ENCODE data around the gene PTAFR.

PTAFR gene

DNA sequence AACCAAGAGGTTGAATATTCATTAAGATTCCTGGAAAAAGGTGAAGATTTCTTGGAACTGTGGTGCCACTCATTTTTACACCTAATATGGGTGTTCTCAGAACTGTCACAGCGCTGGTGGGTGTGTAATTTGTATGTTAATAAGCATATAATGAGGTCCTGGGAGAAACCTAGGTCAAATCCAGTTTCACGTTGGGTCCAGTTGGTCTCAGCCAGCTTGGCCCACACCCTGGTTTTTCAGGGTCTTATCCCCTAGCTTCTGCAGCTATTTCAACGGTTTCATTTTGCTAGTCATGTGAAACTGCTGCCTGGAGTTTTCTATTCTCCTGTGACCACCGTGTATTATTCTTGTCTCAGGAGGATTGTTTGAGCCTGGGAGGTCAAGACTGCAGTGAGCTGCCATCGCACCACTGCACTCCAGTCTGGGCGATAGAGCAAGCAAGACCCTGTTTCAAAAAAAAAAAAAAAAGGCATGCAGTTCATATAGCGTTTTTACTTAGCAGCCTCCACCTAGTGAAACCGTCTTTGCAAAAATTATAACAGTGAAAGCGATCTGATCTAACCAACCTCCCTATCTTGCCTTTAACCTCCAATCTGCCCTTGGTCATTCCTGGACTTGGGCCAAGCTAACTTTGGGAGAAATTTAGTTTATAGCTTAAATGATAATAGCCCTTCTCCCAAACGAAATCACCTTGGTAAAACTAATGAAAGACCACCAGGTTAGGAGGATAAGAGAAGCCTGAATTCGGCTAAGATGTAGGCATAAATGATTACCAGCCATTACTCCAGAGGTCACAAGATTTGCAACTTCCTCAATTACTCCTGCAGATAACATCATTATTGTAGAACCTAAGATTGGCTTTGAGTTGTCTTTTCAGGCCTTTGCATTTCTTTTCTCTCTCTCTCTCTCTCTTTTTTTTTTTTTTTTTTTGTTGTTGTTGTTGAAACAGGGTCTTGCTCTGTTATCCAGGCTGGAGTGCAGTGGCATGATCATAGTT, 44.0 kb downstream of the PTAFR start:
- Histone ChIP-seq H4K20me1 (ENCODE audit: low read depth, low read length) (no peaks in the 10 kb centered on the region), H3K9me2 (replicated peaks; ENCODE audit: insufficient read depth, low read length) (no peaks in the 10 kb centered on the region), H3K36me3 (ENCODE audit: low read length) (no peaks in the 10 kb centered on the region), H3F3A (ENCODE audit: insufficient read depth) (peaks cover 9% of the 10 kb centered on the region), H3K9ac (ENCODE audit: low read length) (peak overlapping the region; percentile 3; the same call in 1 of the 2 replicates), H3K27me3 (ENCODE audit: low read length) (no peaks in the 10 kb centered on the region), H3K27ac (ENCODE audit: low read depth, low read length) (peak overlapping the region; percentile 56), H3K9me3 (ENCODE audit: insufficient read depth, low read length) (no peaks in the 10 kb centered on the region), H3K4me2 (ENCODE audit: low read depth, low read length, poor library complexity, severe bottlenecking) (peak overlapping the region; percentile 41), H3K79me2 (ENCODE audit: insufficient read depth, low read length) (no peaks in the 10 kb centered on the region), H3K4me3 (ENCODE audit: insufficient read depth, low read length, poor library complexity, severe bottlenecking) (no peak overlapping the region), H2AFZ (ENCODE audit: low read depth, low read length, severe bottlenecking) (peak overlapping the region; percentile 68)
- TF ChIP-seq CTCF (IDR thresholded peaks at IDR 0.05; ENCODE audit: insufficient read depth, low read length, poor library complexity, severe bottlenecking), result no peak
- no peak for TF ChIP-seq EZH2phosphoT487 (conservative IDR thresholded peaks at IDR 0.05; ENCODE audit: low read length)

- Histone ChIP-seq H4K20me1 (ENCODE audit: low read depth, low read length) (no peaks in the 10 kb centered on the region), H2AFZ (ENCODE audit: low read depth, low read length, severe bottlenecking) (no peak overlapping the region), H3K36me3 (ENCODE audit: low read length) (no peaks in the 10 kb centered on the region), H3K27ac (ENCODE audit: low read depth, low read length) (no peak overlapping the region), H3K4me2 (ENCODE audit: low read depth, low read length, poor library complexity, severe bottlenecking) (no peak overlapping the region), H3F3A (ENCODE audit: insufficient read depth) (peaks cover 8% of the 10 kb centered on the region), H3K4me3 (ENCODE audit: insufficient read depth, low read length, poor library complexity, severe bottlenecking) (no peak overlapping the region), H3K79me2 (ENCODE audit: insufficient read depth, low read length) (no peaks in the 10 kb centered on the region), H3K9ac (ENCODE audit: low read length) (no peak overlapping the region), H3K9me2 (replicated peaks; ENCODE audit: insufficient read depth, low read length) (no peaks in the 10 kb centered on the region), H3K27me3 (ENCODE audit: low read length) (no peaks in the 10 kb centered on the region), H3K9me3 (ENCODE audit: insufficient read depth, low read length) (no peaks in the 10 kb centered on the region)
- TF ChIP-seq EZH2phosphoT487 (conservative IDR thresholded peaks at IDR 0.05; ENCODE audit: low read length) (no peak), CTCF (IDR thresholded peaks at IDR 0.05; ENCODE audit: insufficient read depth, low read length, poor library complexity, severe bottlenecking) (no peak)
Observed at GRCh38 chr1:28130901-28131300, 45.6 kb downstream of the PTAFR start.

DNA sequence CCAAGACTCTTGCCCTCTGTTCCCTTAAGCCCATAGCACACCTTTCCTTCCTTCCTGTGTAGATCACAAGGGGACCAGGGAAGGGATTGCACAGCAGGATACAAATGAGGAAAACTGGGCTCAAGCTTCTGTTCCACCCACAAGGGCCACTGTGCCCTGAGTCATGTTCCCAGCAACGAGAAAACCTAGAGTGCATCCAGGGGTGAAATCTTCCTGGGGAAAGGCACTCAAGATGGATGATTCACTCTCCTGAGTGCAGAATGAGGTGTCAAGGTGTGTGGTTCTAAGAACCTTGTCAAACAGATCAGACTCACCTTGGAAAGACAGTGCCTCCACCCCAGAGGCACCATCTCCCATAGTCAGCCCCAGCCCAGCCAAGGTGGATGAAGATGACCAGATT, 47.3 kb downstream of the PTAFR start:
- Histone ChIP-seq H3K4me2 (ENCODE audit: low read depth, low read length, poor library complexity, severe bottlenecking) (no peak overlapping the region), H3F3A (ENCODE audit: insufficient read depth) (peaks cover 8% of the 10 kb centered on the region), H3K9ac (ENCODE audit: low read length) (no peak overlapping the region), H3K27me3 (ENCODE audit: low read length) (no peaks in the 10 kb centered on the region), H3K36me3 (ENCODE audit: low read length) (no peaks in the 10 kb centered on the region), H3K27ac (ENCODE audit: low read depth, low read length) (no peak overlapping the region), H3K4me3 (ENCODE audit: insufficient read depth, low read length, poor library complexity, severe bottlenecking) (no peak overlapping the region), H2AFZ (ENCODE audit: low read depth, low read length, severe bottlenecking) (no peak overlapping the region), H3K9me3 (ENCODE audit: insufficient read depth, low read length) (no peaks in the 10 kb centered on the region), H3K9me2 (replicated peaks; ENCODE audit: insufficient read depth, low read length) (no peaks in the 10 kb centered on the region), H3K79me2 (ENCODE audit: insufficient read depth, low read length) (no peaks in the 10 kb centered on the region), H4K20me1 (ENCODE audit: low read depth, low read length) (no peaks in the 10 kb centered on the region)
- TF ChIP-seq CTCF (IDR thresholded peaks at IDR 0.05; ENCODE audit: insufficient read depth, low read length, poor library complexity, severe bottlenecking) (no peak), EZH2phosphoT487 (conservative IDR thresholded peaks at IDR 0.05; ENCODE audit: low read length) (no peak)
